ENCODE measurements around the gene OR1A1.
"Not testable (repeated sequence)": the region's sequence is repeated elsewhere in the genome, so short reads cannot be mapped to it uniquely, and the experiment has no call there.

Gene OR1A1

GRCh38 chr17:3208484-3208883 is 1.0 kb downstream of the OR1A1 start:
- H3K27me3 ChIP-seq (ENCODE audit: low read depth, low read length), result no peaks in the 10 kb centered on the region
- H3K4me1 ChIP-seq (ENCODE audit: low read length), result no peaks in the 10 kb centered on the region
- H3K4me2 ChIP-seq (ENCODE audit: low read length), result no peak overlapping the region
- H2AFZ ChIP-seq (ENCODE audit: low read depth, low read length), result no peak overlapping the region
- no peak overlapping the region for H3K27ac ChIP-seq (ENCODE audit: low read length)
- H3K79me2 ChIP-seq (ENCODE audit: low read length), result no peaks in the 10 kb centered on the region
- TF ChIP-seq EZH2phosphoT487 (IDR thresholded peaks at IDR 0.05; ENCODE audit: low read depth), result no peak
- TF ChIP-seq CTCF (IDR thresholded peaks at IDR 0.05; ENCODE audit: low read depth, low read length), result no peak
- no peaks in the 10 kb centered on the region for H3K36me3 ChIP-seq (replicated peaks; ENCODE audit: low read depth, low read length)
- H3K9me3 ChIP-seq (ENCODE audit: insufficient read depth, low read length), result no peaks in the 10 kb centered on the region
- H3K9ac ChIP-seq (ENCODE audit: low read length), result no peak overlapping the region
- no peaks in the 10 kb centered on the region for H4K20me1 ChIP-seq (ENCODE audit: insufficient read depth, low read length)
- H3K4me3 ChIP-seq (ENCODE audit: low read length), result no peak overlapping the region

GRCh38 chr17:3213001-3213400 is 5.5 kb downstream of the OR1A1 start:
- no peak overlapping the region for H3K27ac ChIP-seq (ENCODE audit: low read length)
- no peaks in the 10 kb centered on the region for H4K20me1 ChIP-seq (ENCODE audit: insufficient read depth, low read length)
- no peaks in the 10 kb centered on the region for H3K36me3 ChIP-seq (replicated peaks; ENCODE audit: low read depth, low read length)
- TF ChIP-seq CTCF (IDR thresholded peaks at IDR 0.05; ENCODE audit: low read depth, low read length), result no peak
- TF ChIP-seq EZH2phosphoT487 (IDR thresholded peaks at IDR 0.05; ENCODE audit: low read depth), result no peak
- H3K9ac ChIP-seq (ENCODE audit: low read length), result no peak overlapping the region
- no peaks in the 10 kb centered on the region for H3K79me2 ChIP-seq (ENCODE audit: low read length)
- H3K9me3 ChIP-seq (ENCODE audit: insufficient read depth, low read length), result no peaks in the 10 kb centered on the region
- H2AFZ ChIP-seq (ENCODE audit: low read depth, low read length), result no peak overlapping the region
- no peak overlapping the region for H3K4me3 ChIP-seq (ENCODE audit: low read length)
- H3K4me2 ChIP-seq (ENCODE audit: low read length), result no peak overlapping the region
- H3K27me3 ChIP-seq (ENCODE audit: low read depth, low read length), result no peaks in the 10 kb centered on the region
- H3K4me1 ChIP-seq (ENCODE audit: low read length), result no peaks in the 10 kb centered on the region

GRCh38 chr17:3213587-3213986 is 6.1 kb downstream of the OR1A1 start:
- H3K4me2 ChIP-seq (ENCODE audit: low read length), result no peak overlapping the region
- H3K79me2 ChIP-seq (ENCODE audit: low read length), result no peaks in the 10 kb centered on the region
- no peak overlapping the region for H3K4me3 ChIP-seq (ENCODE audit: low read length)
- no peaks in the 10 kb centered on the region for H3K36me3 ChIP-seq (replicated peaks; ENCODE audit: low read depth, low read length)
- H3K27ac ChIP-seq (ENCODE audit: low read length), result no peak overlapping the region
- H3K9me3 ChIP-seq (ENCODE audit: insufficient read depth, low read length), result no peaks in the 10 kb centered on the region
- no peak overlapping the region for H2AFZ ChIP-seq (ENCODE audit: low read depth, low read length)
- H3K4me1 ChIP-seq (ENCODE audit: low read length), result no peaks in the 10 kb centered on the region
- H3K9ac ChIP-seq (ENCODE audit: low read length), result no peak overlapping the region
- TF ChIP-seq CTCF (IDR thresholded peaks at IDR 0.05; ENCODE audit: low read depth, low read length) (no peak), EZH2phosphoT487 (IDR thresholded peaks at IDR 0.05; ENCODE audit: low read depth) (no peak)
- H3K27me3 ChIP-seq (ENCODE audit: low read depth, low read length), result no peaks in the 10 kb centered on the region
- no peaks in the 10 kb centered on the region for H4K20me1 ChIP-seq (ENCODE audit: insufficient read depth, low read length)

- H3K9me3 ChIP-seq (ENCODE audit: insufficient read depth, low read length); H3K4me1 ChIP-seq (ENCODE audit: low read length); H3K79me2 ChIP-seq (ENCODE audit: low read length); H2AFZ ChIP-seq (ENCODE audit: low read depth, low read length); H3K4me2 ChIP-seq (ENCODE audit: low read length); H3K9ac ChIP-seq (ENCODE audit: low read length); H3K36me3 ChIP-seq (replicated peaks; ENCODE audit: low read depth, low read length); H3K27ac ChIP-seq (ENCODE audit: low read length); H3K4me3 ChIP-seq (ENCODE audit: low read length); H3K27me3 ChIP-seq (ENCODE audit: low read depth, low read length); H4K20me1 ChIP-seq (ENCODE audit: insufficient read depth, low read length): not testable (repeated sequence)
Observed at GRCh38 chr17:3219978-3220377, 12.5 kb downstream of the OR1A1 start.

- Histone ChIP-seq H3K27ac (ENCODE audit: low read length) (no peak overlapping the region), H3K4me2 (ENCODE audit: low read length) (no peak overlapping the region), H3K36me3 (replicated peaks; ENCODE audit: low read depth, low read length) (no peaks in the 10 kb centered on the region), H3K9me3 (ENCODE audit: insufficient read depth, low read length) (no peaks in the 10 kb centered on the region), H3K79me2 (ENCODE audit: low read length) (no peaks in the 10 kb centered on the region), H4K20me1 (ENCODE audit: insufficient read depth, low read length) (no peaks in the 10 kb centered on the region), H2AFZ (ENCODE audit: low read depth, low read length) (no peak overlapping the region), H3K4me3 (ENCODE audit: low read length) (no peak overlapping the region), H3K27me3 (ENCODE audit: low read depth, low read length) (no peaks in the 10 kb centered on the region), H3K4me1 (ENCODE audit: low read length) (no peaks in the 10 kb centered on the region), H3K9ac (ENCODE audit: low read length) (no peak overlapping the region)
- no peak for TF ChIP-seq EZH2phosphoT487 (IDR thresholded peaks at IDR 0.05; ENCODE audit: low read depth)
- TF ChIP-seq CTCF (IDR thresholded peaks at IDR 0.05; ENCODE audit: low read depth, low read length), result no peak
Observed at GRCh38 chr17:3221850-3222249, 14.4 kb downstream of the OR1A1 start.
